GM18870 (cell line): ENCODE data around the gene LTBP2.

ENCODE experiments used
- ATAC-seq: cut with Tn5 transposase; IDR thresholded peaks from one replicate; pipeline ENCODE4 v1.9.1; 2021; ENCODE audit warnings: moderate library complexity; ENCODE audit not compliant: unreplicated experiment

Gene LTBP2

GRCh38 chr14:74531467-74531866 lies 80.6 kb downstream of the LTBP2 start:
- ATAC-seq = no peak

- no peak for ATAC-seq
Measured at GRCh38 chr14:74531006-74531405, 81.0 kb downstream of the LTBP2 start.

GRCh38 chr14:74528886-74529285 lies 83.2 kb downstream of the LTBP2 start:
- ATAC-seq = no peak

DNA sequence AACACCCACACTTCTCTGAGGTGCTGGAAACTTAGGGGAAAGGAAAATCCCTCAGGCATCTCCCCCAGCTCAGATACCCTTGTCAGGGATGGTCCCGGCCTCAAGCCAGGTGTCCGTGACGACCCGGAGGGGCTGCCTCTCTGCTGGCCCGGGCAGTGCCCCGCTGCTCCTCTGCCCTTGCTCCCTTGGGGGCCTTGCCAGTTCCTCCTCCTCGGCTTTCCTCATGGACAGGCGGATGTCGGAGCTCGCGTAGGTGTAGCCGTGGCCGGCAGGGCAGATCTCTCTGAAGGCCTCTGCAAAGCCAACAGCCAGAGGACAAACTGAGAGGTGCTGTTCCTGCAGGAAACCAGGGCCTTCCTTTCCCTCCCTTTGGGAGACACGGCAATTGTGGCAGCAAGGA lies 83.6 kb downstream of the LTBP2 start:
- no peak for ATAC-seq

DNA sequence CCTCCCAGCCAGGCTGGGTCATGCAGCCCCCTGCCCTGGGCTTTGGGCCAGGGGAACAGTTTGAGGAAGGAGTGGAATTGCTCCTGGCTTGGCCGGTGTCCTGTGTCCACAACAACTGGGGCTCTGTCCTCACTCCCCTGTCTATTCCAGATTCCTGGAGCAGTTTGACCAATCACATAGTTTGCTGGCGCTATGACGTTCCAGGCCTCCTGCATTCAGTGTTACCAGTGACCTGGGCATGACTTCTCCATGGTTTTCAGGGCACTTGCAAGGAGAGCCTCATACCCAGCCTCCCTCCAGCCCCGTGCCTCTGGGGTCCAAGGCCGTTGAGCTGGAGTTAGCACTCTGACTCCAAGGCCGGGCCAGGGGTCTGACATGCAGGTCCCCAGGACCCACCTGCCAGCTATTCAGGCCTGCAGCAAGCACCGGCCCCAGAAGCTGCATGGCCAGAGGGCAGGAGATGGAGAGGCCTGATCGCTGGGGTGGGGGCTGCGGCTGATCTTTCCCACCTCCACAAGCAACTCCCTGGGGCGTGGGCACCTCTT lies 84.2 kb downstream of the LTBP2 start:
- ATAC-seq = no peak

DNA sequence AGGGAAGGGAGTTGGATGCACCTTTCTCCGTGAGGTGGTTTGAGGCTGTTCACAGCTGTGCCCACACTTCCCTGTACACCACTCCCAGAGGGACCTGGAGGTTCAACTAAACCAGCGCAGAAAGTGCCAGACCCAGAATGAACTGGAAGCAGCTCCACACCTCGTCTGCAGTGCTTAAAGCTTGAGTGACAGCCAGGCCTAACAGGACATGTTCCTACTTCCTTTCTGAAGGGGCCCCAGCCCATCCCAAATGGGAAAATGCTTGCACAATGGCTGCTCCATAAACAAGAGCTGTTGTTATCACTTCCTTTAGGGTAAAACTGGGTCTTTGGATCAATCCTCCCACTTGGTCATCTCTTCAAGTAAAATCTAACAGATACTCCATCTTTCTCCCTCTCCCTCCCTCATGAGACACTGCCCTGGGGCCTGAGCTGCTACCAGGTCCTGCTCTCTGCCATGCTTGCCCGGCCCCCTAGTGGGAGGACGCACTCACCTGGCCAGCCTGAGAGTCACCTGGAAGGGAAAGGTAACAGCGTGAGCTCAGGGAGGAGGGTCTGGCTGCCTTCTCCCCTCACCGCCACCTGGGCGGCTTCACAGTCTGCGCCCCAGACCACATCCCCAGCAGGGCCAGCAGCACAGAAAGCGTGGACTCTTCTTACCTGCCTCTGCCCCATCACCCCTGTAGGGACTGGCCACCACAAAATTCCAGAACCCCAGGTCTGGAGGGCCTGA lies 85.0 kb downstream of the LTBP2 start:
- ATAC-seq = no peak

DNA sequence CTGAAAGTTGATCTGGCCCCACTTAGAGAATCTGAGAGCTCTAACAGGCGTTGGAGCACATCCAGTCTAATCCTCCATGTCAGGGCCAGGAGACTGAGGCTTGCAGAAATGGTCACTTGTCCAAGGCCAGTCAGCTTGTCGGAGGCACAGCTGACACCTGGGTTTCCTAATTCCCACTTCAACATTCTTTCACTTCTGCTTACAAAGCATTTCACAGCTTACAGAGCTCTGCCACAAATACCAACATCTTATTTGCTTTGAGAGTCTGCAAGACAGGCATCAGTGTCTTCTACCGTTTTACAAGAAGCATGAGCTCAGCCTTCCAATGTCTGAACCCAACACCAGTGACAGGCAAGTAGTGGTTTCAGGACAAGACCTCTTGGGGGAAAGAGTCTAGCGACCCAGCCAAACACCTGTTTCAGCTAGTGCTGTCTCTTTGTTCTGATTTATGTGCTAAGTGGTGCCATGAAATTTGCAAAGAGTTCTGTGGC lies 86.6 kb downstream of the LTBP2 start:
- ATAC-seq = no peak

DNA sequence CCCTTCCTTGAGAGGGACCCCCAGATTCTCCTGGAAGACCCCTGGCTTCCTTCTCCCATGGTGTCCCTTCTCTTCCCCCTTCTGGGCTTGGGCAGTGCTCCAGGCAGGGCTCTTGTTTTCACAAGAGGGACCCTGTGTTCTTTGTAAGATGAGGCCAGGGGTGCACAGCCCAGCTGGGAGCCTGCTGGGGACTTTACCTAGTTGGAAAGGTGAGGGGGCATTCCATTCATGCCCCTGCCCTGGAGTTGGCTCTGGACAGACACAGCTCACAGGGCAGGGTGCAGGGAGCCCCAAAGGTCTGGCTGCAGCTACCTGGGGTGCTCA lies 87.3 kb downstream of the LTBP2 start:
- ATAC-seq = no peak

GRCh38 chr14:74524076-74524811 lies 87.8 kb downstream of the LTBP2 start:
- no peak for ATAC-seq

DNA sequence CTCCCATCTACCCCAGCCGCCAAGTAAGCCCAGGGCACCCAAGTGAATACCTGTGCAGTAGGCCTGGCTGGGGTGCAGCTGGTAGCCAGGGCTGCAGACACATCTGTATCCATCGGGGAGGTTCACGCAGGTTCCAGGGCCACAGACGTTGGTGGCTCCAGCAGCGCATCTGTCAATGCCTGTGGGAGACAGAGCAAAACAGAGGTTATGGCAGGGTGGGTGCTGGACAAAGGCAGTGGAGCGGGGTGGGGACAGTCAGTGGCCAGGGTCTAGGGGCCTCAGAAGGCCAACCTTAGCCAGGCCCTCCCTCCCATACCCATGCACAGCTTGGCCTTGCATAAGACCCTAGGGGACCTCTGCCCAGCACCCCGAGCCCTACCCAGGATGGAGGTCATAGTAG lies 89.3 kb downstream of the LTBP2 start:
- no peak for ATAC-seq

- ATAC-seq = no peak
Measured at GRCh38 chr14:74521756-74522155, 90.3 kb downstream of the LTBP2 start.

DNA sequence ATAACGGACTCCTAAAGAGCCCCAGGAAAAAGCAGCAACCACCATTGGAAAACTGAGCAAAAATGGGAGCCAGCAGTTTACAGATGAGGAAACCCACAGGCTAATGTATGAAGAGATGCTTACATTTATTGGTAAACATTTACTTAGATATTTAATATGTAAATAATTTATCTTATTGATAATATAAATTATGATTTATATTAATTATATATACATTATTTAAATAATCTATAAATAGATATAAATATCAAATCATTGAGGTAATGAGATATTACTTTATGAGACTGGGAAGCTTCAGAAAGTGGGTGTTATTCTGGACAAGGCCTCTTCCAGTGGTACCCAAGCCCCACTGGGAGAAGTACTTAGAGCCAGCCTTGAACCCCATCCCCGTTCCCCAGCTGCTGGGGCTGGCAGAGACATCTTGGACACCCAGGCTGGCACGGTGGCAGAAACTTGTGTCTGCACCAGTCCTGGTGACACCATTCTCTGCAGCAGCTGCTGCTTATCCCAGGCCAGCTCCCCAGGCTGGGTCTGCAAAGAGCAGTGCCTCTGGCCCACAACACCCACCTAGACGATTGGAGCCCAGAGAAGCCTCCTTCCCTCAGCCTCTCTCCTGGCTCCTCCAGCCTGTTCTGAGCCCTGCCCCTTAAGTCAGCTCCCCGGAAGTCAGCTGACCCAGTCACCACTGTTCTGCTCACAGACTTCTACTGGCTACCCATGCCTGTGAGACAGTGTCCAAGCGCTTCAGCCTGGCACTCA lies 92.5 kb downstream of the LTBP2 start:
- ATAC-seq = no peak

DNA sequence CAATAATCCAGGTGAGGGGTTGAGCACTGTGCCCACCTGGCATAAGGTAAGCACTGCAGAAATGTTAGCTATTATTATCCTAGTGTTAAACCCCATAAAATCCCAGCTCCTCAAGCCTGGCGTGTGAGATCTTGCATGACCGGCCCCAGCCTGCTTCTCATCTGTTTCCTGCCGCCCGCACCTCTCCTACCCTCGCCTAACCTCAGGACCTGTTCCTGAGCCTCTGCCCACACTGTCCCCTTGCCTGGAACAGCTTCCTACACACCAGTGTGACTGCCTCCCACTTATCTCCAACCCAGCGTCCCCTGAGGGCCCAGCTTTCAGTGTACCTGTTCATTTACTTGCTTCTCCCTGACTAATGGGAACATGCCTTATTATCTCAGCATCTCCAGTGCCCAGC lies 93.8 kb downstream of the LTBP2 start:
- ATAC-seq = no peak

GRCh38 chr14:74517731-74518130 lies 94.3 kb downstream of the LTBP2 start:
- no peak for ATAC-seq

DNA sequence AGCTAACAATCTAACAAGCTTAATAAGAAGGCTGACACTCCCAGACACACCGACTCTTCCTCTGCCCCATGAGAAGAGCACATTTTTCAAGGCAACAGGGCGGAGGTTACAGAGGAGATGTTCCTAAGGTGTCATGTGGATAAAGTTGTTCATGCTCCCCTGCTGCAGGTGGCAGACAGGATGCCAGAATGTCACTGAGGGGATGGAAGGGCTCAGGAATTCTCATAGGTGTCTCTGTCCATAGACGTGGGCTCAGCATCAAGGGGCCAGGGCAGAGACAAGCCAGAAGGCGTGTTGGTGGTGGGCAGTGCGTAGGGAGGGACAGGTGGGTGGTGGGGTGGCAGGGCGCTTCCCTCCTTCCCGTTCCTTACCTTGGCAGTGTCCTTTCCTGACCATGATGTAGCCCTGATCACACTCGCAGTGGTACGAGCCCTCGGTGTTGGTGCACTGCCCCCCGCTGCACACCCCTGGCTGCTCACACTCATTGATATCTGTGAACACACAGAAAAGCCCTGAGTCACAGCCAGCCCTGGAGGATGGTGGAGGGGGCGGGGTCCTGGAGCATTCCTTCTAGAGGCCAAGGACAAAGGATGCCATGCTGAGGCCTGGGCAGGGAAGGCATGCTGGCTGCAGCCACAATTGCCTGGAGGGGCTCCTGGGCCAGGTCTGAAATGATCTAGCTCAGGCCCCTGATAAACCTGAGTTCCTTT lies 95.4 kb downstream of the LTBP2 start:
- no peak for ATAC-seq

DNA sequence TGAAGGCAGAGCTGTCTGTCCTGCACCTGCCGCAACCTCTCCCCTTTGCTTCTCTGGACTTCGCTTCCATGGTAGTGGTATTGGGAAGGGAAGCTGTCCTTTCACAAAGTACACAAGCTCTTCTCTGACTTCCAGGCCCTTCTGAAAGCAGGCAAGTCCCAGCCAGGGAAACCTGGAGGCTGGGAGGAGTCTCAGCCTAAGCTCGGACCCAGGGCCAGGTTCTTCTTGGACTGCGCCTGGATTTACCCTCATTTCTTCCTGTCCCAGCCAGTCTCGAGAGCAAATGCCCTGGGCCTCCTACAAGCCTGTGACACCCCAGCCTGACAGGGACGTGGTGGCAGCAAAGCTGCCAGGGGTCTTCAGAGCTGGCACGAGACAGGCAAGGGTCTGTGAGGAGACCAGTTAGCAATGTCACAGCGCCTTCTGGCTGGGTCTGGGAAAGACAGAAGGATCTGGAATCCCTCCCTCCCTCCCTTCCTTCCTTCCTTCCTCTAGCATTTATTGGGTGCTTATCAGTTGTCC lies 96.1 kb downstream of the LTBP2 start:
- no peak for ATAC-seq

DNA sequence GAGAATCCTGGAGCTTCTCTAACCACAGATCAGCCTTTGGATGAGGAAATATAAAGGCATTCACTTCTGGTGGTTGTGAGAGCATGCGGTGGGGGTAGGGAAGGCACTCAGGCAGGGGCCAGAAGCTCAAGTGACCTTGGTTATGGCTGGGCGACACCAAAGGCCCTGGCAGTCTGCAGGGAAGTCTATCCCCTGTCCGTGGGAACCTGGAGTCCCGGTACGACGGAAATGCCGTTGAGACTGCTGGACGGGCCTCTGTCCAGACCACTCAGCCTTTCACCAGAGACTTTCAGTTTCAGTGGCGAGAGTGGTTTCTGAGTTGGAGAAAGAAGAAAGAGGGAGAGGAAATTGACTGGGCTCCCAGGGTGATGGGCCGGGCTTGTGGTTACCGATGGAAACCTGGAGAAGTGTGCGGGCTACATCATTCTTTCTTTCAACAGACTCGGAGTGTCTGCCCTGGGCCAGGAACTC lies 97.5 kb downstream of the LTBP2 start:
- ATAC-seq = no peak

- no peak for ATAC-seq
Measured at GRCh38 chr14:74511966-74512830, 99.8 kb downstream of the LTBP2 start.

DNA sequence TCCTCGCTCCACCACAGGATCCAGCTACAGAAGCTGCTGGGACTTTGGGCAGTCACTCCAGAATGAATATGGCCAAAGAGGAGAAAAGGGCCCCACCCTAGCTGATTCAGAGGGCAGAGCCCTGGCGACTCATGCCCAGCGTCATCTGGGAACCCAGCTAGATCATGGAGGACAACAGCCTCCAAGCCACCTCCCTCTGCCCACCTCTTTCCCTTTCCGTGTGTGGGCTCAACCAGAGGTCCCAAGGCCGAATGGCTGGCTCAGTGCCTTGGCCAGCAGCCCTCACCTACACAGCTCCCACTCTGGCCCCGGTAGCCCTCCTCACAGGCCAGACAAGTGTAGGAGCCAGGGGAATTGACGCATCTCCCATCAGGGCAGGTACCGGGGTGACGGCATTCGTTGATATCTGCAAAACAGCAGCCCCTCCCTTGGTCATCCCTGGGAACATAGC lies 101.1 kb downstream of the LTBP2 start:
- ATAC-seq = no peak
